ENCODE measurements around the gene ANKDD1A. TPM values are rescaled to one million over a fixed set of nuclear protein-coding genes. Genes with fewer than 3 reads are reported as not detected.

Gene ANKDD1A
- total and polyA plus RNA-seq, 7 donors = 0.60 to 9.4 (median 6.2) TPM; not detected in 1

- H3K9me3 ChIP-seq = peaks cover 0 to 6% (median 5%) of the 10 kb centered on the region in 4 donors
- H3K4me1 ChIP-seq = peaks cover 0 to 10% (median 5%) of the 10 kb centered on the region in 4 donors
- WGBS, 2 donors = 83 to 84% methylated on average over 9 of the region's 9 CpGs
- TF ChIP-seq CTCF (IDR thresholded peaks at IDR 0.05) (no peak), POLR2A (IDR thresholded peaks at IDR 0.05) (no peak)
- DNase-seq = no peak
- peak overlapping the region in 1 of 4 donors; percentile 64 for H3K27ac ChIP-seq
- no peaks in the 10 kb centered on the region for H3K36me3 ChIP-seq
- no peaks in the 10 kb centered on the region for H3K27me3 ChIP-seq
- no peak overlapping the region for H3K4me3 ChIP-seq
- intact Hi-C loops (cut with DNase I) = loop anchor here (1.0 to 5.0 kb wide), 2 partner anchors 59 to 175 kb away; no protein-coding TSS in a partner anchor
Observed at GRCh38 chr15:64905941-64906340, 5.8 kb upstream of the ANKDD1A start.

- Histone ChIP-seq H3K9me3 (peaks cover 0 to 3% (median 1%) of the 10 kb centered on the region in 4 donors), H3K4me3 (no peak overlapping the region), H3K27me3 (no peaks in the 10 kb centered on the region), H3K27ac (no peak overlapping the region), H3K36me3 (no peaks in the 10 kb centered on the region), H3K4me1 (peaks cover 0 to 15% (median 10%) of the 10 kb centered on the region in 4 donors)
- 90 to 94% methylated on average over 3 of the region's 3 CpGs for WGBS, 2 donors
- DNase-seq = no peak
- intact Hi-C loops (cut with DNase I) = loop anchor here (5.0 kb wide), 1 partner anchor 59 kb away; no protein-coding TSS in a partner anchor
- TF ChIP-seq POLR2AphosphoS5 (IDR thresholded peaks at IDR 0.05) = no peak
- TF ChIP-seq EP300 (IDR thresholded peaks at IDR 0.05) = no peak
- no peak for TF ChIP-seq CTCF (IDR thresholded peaks at IDR 0.05)
- no peak for TF ChIP-seq POLR2A (IDR thresholded peaks at IDR 0.05)
Observed at GRCh38 chr15:64906402-64906801, 5.3 kb upstream of the ANKDD1A start.

- H3K4me3 ChIP-seq = no peak overlapping the region
- no peak overlapping the region for H3K27ac ChIP-seq
- H3K4me1 ChIP-seq = peaks cover 0 to 27% (median 17%) of the 10 kb centered on the region in 4 donors
- DNase-seq = no peak
- H3K27me3 ChIP-seq = no peaks in the 10 kb centered on the region
- intact Hi-C loops (cut with DNase I) = loop anchor here (5.0 kb wide), 1 partner anchor 61 kb away; no protein-coding TSS in a partner anchor
- no peaks in the 10 kb centered on the region for H3K9me3 ChIP-seq
- no peak for TF ChIP-seq CTCF (IDR thresholded peaks at IDR 0.05)
- TF ChIP-seq POLR2AphosphoS5 (IDR thresholded peaks at IDR 0.05) = no peak
- TF ChIP-seq EP300 (IDR thresholded peaks at IDR 0.05) = no peak
- TF ChIP-seq POLR2A (IDR thresholded peaks at IDR 0.05) = no peak
- H3K36me3 ChIP-seq = no peaks in the 10 kb centered on the region
- 65 to 89% methylated on average over 1 of the region's 1 CpG for WGBS, 2 donors
Observed at GRCh38 chr15:64907991-64908390, 3.7 kb upstream of the ANKDD1A start.

- intact Hi-C loops (cut with DNase I) = loop anchor here (5.0 kb wide), 1 partner anchor 62 kb away; no protein-coding TSS in a partner anchor
Observed at GRCh38 chr15:64909546-64909945, 2.2 kb upstream of the ANKDD1A start.

More at GRCh38 chr15:64909546-64909945, 2.2 kb upstream of the ANKDD1A start:
- 91 to 96% methylated on average over 3 of the region's 3 CpGs for WGBS, 2 donors
- TF ChIP-seq POLR2A (IDR thresholded peaks at IDR 0.05) (no peak), CTCF (IDR thresholded peaks at IDR 0.05) (no peak), POLR2AphosphoS5 (IDR thresholded peaks at IDR 0.05) (no peak), EP300 (IDR thresholded peaks at IDR 0.05) (no peak)
- no peaks in the 10 kb centered on the region for H3K27me3 ChIP-seq
- no peak for DNase-seq
- no peaks in the 10 kb centered on the region for H3K36me3 ChIP-seq
- no peak overlapping the region for H3K4me3 ChIP-seq
- peaks cover 0 to 27% (median 17%) of the 10 kb centered on the region in 4 donors for H3K4me1 ChIP-seq
- no peak overlapping the region for H3K27ac ChIP-seq
- H3K9me3 ChIP-seq = no peaks in the 10 kb centered on the region
